ENCODE data around the gene INPP4A. TPM values are rescaled to one million over a fixed set of nuclear protein-coding genes. Genes with fewer than 3 reads are reported as not detected.
A peak's percentile ranks its signal among the peaks of the same experiment; 100 is the strongest.

Gene INPP4A
- total and polyA plus RNA-seq, 9 of the 15 experiments (the other 6 are each of a cell fraction or from before 2014, with no cell fraction given), result 1.8 to 15.7 (median 8.3) TPM

GRCh38 chr2:98560256-98560771, 115.7 kb downstream of the INPP4A start (continued):
- TF ChIP-seq, protein P1, sequence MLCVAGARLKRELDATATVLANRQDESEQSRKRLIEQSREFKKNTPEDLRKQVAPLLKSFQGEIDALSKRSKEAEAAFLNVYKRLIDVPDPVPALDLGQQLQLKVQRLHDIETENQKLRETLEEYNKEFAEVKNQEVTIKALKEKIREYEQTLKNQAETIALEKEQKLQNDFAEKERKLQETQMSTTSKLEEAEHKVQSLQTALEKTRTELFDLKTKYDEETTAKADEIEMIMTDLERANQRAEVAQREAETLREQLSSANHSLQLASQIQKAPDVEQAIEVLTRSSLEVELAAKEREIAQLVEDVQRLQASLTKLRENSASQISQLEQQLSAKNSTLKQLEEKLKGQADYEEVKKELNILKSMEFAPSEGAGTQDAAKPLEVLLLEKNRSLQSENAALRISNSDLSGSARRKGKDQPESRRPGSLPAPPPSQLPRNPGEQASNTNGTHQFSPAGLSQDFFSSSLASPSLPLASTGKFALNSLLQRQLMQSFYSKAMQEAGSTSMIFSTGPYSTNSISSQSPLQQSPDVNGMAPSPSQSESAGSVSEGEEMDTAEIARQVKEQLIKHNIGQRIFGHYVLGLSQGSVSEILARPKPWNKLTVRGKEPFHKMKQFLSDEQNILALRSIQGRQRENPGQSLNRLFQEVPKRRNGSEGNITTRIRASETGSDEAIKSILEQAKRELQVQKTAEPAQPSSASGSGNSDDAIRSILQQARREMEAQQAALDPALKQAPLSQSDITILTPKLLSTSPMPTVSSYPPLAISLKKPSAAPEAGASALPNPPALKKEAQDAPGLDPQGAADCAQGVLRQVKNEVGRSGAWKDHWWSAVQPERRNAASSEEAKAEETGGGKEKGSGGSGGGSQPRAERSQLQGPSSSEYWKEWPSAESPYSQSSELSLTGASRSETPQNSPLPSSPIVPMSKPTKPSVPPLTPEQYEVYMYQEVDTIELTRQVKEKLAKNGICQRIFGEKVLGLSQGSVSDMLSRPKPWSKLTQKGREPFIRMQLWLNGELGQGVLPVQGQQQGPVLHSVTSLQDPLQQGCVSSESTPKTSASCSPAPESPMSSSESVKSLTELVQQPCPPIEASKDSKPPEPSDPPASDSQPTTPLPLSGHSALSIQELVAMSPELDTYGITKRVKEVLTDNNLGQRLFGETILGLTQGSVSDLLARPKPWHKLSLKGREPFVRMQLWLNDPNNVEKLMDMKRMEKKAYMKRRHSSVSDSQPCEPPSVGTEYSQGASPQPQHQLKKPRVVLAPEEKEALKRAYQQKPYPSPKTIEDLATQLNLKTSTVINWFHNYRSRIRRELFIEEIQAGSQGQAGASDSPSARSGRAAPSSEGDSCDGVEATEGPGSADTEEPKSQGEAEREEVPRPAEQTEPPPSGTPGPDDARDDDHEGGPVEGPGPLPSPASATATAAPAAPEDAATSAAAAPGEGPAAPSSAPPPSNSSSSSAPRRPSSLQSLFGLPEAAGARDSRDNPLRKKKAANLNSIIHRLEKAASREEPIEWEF (CRISPR knock-in tag; IDR thresholded peaks at IDR 0.05), result no peak; the same call in 1 of the 2 replicates
- TF ChIP-seq POLR2AphosphoS2 (IDR thresholded peaks at IDR 0.05; ENCODE audit: low read length) (no peak), ZNF124 (CRISPR knock-in tag; IDR thresholded peaks at IDR 0.05) (no peak), TBL1XR1 (IDR thresholded peaks at IDR 0.05; ENCODE audit: low read length in 2 of 2) (peak in 1 of 2 experiments; percentile 12; a peak in 1 of 4 replicates), FOXA1 (IDR thresholded peaks at IDR 0.05; ENCODE audit: borderline replicate concordance) (no peak), TEAD2 (tag; IDR thresholded peaks at IDR 0.05) (no peak), ATF7 (IDR thresholded peaks at IDR 0.05) (peak; percentile 62; the same call in 1 of the 2 replicates), FOSL1 (tag; conservative IDR thresholded peaks at IDR 0.05) (peak; percentile 76), ZFPM2 (CRISPR knock-in tag; IDR thresholded peaks at IDR 0.05) (no peak), PKNOX1 (IDR thresholded peaks at IDR 0.05) (peak; percentile 43; the same call in 1 of the 2 replicates), ARNT (IDR thresholded peaks at IDR 0.05) (no peak), ATF3 (IDR thresholded peaks at IDR 0.05) (peak; percentile 69), ATF3 (CRISPR knock-in tag; conservative IDR thresholded peaks at IDR 0.05) (no peak), DACH1 (IDR thresholded peaks at IDR 0.05; ENCODE audit: partially characterized antibody) (no peak), TFE3 (CRISPR knock-in tag; IDR thresholded peaks at IDR 0.05) (no peak), ELK1 (CRISPR knock-in tag; IDR thresholded peaks at IDR 0.05) (no peak)
- TF ChIP-seq, protein P2, sequence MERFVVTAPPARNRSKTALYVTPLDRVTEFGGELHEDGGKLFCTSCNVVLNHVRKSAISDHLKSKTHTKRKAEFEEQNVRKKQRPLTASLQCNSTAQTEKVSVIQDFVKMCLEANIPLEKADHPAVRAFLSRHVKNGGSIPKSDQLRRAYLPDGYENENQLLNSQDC (CRISPR knock-in tag; IDR thresholded peaks at IDR 0.05), result no peak
- TF ChIP-seq, protein P3, sequence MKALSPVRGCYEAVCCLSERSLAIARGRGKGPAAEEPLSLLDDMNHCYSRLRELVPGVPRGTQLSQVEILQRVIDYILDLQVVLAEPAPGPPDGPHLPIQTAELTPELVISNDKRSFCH (CRISPR knock-in tag; IDR thresholded peaks at IDR 0.05), result no peak
- TF ChIP-seq, protein P3 (tag; IDR thresholded peaks at IDR 0.05), result no peak
